ENCODE results near the gene CACNA1C. TPM values are rescaled to one million over a fixed set of nuclear protein-coding genes. Genes with fewer than 3 reads are reported as not detected.

The CACNA1C gene
- total RNA-seq, 2 donors from 2014 or later: 8.1 to 18.2 TPM

GRCh38 chr12:2312770-2313169, 260.0 kb downstream of the CACNA1C start:
- no peaks in the 10 kb centered on the region for H3K4me1 ChIP-seq (replicated peaks)
- no peak overlapping the region for H3K4me3 ChIP-seq
- DNase-seq (ENCODE audit: low spot score): no peak
- no peaks in the 10 kb centered on the region for H3K27me3 ChIP-seq (replicated peaks; ENCODE audit: insufficient read depth)
- intact Hi-C loops (cut with DNase I): no loop called here
- H3K36me3 ChIP-seq: no peaks in the 10 kb centered on the region
- no peak overlapping the region for H3K27ac ChIP-seq
- no peaks in the 10 kb centered on the region for H3K9me3 ChIP-seq
- TF ChIP-seq CTCF (IDR thresholded peaks at IDR 0.05): no peak
- TF ChIP-seq POLR2AphosphoS5 (IDR thresholded peaks at IDR 0.05): no peak
- TF ChIP-seq POLR2A (IDR thresholded peaks at IDR 0.05): no peak
- 92% methylated on average over 1 of the region's 1 CpG for WGBS

- DNase-seq (ENCODE audit: low spot score): no peak
- TF ChIP-seq CTCF (IDR thresholded peaks at IDR 0.05) (no peak), POLR2A (IDR thresholded peaks at IDR 0.05) (no peak), POLR2AphosphoS5 (IDR thresholded peaks at IDR 0.05) (no peak)
- Histone ChIP-seq H3K9me3 (no peaks in the 10 kb centered on the region), H3K4me3 (no peak overlapping the region), H3K27ac (no peak overlapping the region), H3K4me1 (replicated peaks) (no peaks in the 10 kb centered on the region), H3K36me3 (no peaks in the 10 kb centered on the region), H3K27me3 (replicated peaks; ENCODE audit: insufficient read depth) (no peaks in the 10 kb centered on the region)
- WGBS: 99% methylated on average over 2 of the region's 2 CpGs
- intact Hi-C loops (cut with DNase I): no loop called here
These were observed 261.7 kb downstream of the CACNA1C start for GRCh38 chr12:2314492-2314891.

GRCh38 chr12:2317772-2318171, 265.0 kb downstream of the CACNA1C start:
- Histone ChIP-seq H3K4me3 (no peak overlapping the region), H3K27me3 (replicated peaks; ENCODE audit: insufficient read depth) (no peaks in the 10 kb centered on the region), H3K9me3 (no peaks in the 10 kb centered on the region), H3K4me1 (replicated peaks) (no peaks in the 10 kb centered on the region), H3K27ac (no peak overlapping the region), H3K36me3 (no peaks in the 10 kb centered on the region)
- no peak for DNase-seq (ENCODE audit: low spot score)
- 86% methylated on average over 11 of the region's 11 CpGs for WGBS
- intact Hi-C loops (cut with DNase I): no loop called here
- TF ChIP-seq POLR2A (IDR thresholded peaks at IDR 0.05) (no peak), CTCF (IDR thresholded peaks at IDR 0.05) (no peak), POLR2AphosphoS5 (IDR thresholded peaks at IDR 0.05) (no peak)

- DNase-seq (ENCODE audit: low spot score): no peak
- H3K4me3 ChIP-seq: no peak overlapping the region
- no peaks in the 10 kb centered on the region for H3K27me3 ChIP-seq (replicated peaks; ENCODE audit: insufficient read depth)
- H3K4me1 ChIP-seq (replicated peaks): no peaks in the 10 kb centered on the region
- no peaks in the 10 kb centered on the region for H3K9me3 ChIP-seq
- intact Hi-C loops (cut with DNase I): no loop called here
- H3K36me3 ChIP-seq: no peaks in the 10 kb centered on the region
- WGBS: 88% methylated on average over 8 of the region's 8 CpGs
- TF ChIP-seq CTCF (IDR thresholded peaks at IDR 0.05) (no peak), POLR2A (IDR thresholded peaks at IDR 0.05) (no peak), POLR2AphosphoS5 (IDR thresholded peaks at IDR 0.05) (no peak)
- no peak overlapping the region for H3K27ac ChIP-seq
These were observed 265.5 kb downstream of the CACNA1C start for GRCh38 chr12:2318286-2318685.

GRCh38 chr12:2319136-2319535, 266.3 kb downstream of the CACNA1C start:
- WGBS: 95% methylated on average over 14 of the region's 14 CpGs
- DNase-seq (ENCODE audit: low spot score): no peak
- Histone ChIP-seq H3K27me3 (replicated peaks; ENCODE audit: insufficient read depth) (no peaks in the 10 kb centered on the region), H3K4me3 (no peak overlapping the region), H3K27ac (no peak overlapping the region), H3K9me3 (no peaks in the 10 kb centered on the region), H3K36me3 (no peaks in the 10 kb centered on the region), H3K4me1 (replicated peaks) (no peaks in the 10 kb centered on the region)
- TF ChIP-seq CTCF (IDR thresholded peaks at IDR 0.05) (no peak), POLR2AphosphoS5 (IDR thresholded peaks at IDR 0.05) (no peak), POLR2A (IDR thresholded peaks at IDR 0.05) (no peak)
- intact Hi-C loops (cut with DNase I): no loop called here
